Cortex of kidney (tissue), 1 donor: ENCODE data around the gene C3.
"Not testable (repeated sequence)": the region's sequence is repeated elsewhere in the genome, so short reads cannot be mapped to it uniquely, and the experiment has no call there.

Experiments
- DNase-seq: peaks from one replicate; lab custom pipeline; 2025; lab: John Stamatoyannopoulos, UW

C3 gene

DNA sequence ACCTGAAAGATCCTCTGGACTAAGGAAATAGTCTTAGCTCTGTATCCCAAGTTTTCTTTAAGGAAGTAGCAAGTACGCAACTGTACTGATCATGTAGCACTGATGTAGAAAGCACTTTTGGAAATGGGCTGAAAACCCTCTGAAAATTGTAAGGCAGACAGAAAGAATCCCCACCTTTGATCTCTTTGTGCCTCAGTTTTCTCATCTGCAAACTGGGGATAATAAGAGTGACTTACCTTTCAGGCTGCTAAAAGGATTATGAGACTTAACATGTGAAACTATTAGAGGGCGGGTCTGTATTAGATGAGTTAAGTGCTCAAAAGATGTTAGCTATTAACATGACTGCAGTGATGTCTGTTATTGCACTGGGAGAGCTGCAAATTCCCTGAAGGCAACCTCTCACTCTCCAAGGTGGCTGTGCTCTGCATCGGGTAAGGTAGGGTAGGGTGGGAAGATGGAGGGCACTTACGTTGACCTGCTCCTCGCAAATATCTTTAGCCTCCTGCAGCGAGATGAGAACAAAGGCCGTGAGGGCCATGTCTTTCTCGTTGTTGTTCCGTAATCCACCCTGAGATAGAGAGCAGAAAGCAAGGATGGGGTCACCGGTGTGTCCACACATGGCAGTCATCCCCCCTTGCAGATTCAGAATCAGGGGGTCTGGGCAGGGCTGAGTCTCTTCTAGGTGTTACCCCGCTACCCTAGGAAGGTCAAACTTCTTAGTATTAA, 30.1 kb downstream of the C3 start:
- DNase-seq = no peak

- DNase-seq = no peak
These were observed 33.3 kb downstream of the C3 start for GRCh38 chr19:6687114-6687513.

- DNase-seq = no peak
These were observed 33.8 kb downstream of the C3 start for GRCh38 chr19:6686628-6686975.

GRCh38 chr19:6685962-6686627, 34.4 kb downstream of the C3 start:
- DNase-seq = no peak

- no peak for DNase-seq
These were observed 35.0 kb downstream of the C3 start for GRCh38 chr19:6685482-6685881.

DNA sequence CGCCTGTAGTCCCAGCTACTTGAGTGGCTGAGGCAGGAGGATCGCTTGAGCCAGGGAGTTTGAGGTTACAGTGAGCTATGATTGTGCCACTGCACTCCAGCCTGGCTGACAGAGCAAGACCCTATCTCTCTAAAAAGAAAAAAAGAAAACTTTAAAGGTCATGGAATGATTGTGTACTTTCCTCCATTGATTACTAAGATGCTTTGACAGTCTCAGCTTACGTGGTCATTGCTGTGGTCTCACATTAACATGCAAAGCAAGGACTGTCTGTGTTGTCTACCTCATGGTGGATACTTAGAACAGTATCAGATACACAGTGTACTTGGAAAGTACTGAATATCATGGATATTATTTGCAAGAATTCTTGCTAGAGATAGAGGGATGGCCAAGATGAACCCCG, 36.5 kb downstream of the C3 start:
- DNase-seq = no peak

DNA sequence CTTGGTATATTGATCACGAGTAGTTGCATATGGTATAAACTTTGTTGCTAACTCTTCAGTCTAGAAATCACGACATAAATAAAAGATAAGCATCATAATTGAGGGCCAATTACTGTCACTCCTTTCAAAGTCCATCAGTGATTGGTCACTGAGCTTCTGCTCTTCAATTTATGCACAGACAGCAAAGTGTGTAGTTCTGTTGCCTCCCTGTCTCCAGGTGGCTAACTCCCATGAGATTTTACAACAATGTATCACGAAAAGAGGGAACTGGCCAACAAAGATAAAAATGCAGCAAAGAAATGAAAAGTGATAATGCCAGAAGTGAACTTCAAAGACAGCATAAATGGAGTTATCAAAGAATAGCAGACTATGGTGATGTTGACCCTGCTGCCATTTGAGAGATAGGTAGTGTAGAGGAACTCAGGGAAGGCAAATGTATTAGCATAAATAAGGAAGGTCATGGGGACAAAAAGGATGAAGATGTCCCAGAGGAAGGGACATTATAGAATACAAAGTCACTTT, 37.8 kb downstream of the C3 start:
- no peak for DNase-seq

GRCh38 chr19:6680141-6680540, 40.3 kb downstream of the C3 start:
- no peak for DNase-seq

DNA sequence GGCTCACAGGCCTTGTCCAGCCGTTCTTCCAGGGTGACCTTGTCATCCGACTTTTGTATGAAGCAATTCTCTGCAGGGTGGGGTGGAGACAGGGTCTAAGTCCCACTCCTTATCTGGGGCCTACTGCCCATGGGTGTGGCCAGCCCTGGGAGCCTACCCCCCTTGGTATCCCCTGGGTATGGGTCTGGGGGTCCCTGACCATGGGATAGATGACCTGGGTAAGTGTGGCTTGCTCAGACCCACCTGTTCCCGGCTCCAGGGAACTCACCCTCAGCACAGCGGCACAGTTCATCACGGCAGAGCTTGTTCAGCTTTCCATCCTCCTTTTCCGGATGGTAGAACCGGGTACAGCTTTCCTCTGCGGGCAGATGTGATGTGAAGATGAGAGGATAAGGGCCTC, 41.3 kb downstream of the C3 start:
- DNase-seq = no peak

DNA sequence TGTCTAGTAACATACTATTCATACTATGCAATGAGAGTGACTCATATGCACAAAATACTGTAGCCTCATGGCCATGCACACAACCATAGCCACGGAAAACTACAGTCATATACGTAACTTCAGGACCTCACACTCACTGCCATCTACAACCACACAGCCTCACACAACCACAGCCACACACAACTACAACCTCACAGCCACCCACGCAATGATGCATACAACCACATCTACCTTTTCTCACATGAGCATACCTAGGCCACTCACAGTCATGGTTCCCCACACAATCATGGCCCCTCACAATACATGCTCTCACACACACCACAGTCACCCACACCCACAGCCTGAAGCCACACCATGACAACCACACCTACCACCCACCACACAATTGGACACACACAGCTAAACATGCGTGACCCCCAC, 41.8 kb downstream of the C3 start:
- no peak for DNase-seq

DNA sequence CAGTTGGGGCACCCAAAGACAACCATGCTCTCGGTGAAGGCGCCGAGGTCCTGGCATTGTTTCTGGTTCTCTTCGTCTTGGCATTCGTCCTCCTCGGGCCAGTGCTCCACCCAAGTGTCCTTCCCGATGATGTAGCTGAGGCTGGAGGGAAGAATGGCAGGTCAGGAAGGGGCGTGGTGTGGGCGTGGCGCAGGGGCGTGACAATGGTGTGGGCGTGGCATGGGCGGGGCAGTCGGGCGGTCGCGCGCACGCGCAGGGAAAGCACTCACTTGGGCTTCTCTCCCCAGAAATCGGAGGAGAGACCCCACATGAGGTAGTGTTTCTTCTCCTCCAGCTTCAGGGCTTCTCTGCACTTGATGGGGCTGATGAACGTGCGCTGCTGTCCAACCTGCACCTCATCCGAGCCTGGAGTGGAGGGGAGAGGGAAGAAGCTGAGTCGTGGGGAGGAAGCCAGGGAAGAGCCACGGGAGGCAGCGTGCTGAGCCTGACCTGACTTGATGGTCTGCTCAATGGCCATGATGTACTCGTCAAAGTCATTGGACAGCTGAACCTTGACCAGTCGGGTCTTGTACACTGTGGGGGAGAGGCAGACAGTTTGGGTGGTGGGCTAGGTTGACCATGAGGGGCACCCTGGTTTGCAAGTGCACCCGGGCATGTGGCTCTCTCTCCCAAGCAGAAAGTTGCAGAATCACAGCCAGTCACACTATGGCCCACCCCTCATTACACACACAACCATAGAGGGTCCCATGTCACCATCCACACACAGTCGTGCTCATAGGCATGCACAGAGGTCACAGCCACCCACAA, 42.4 kb downstream of the C3 start:
- DNase-seq = no peak

DNA sequence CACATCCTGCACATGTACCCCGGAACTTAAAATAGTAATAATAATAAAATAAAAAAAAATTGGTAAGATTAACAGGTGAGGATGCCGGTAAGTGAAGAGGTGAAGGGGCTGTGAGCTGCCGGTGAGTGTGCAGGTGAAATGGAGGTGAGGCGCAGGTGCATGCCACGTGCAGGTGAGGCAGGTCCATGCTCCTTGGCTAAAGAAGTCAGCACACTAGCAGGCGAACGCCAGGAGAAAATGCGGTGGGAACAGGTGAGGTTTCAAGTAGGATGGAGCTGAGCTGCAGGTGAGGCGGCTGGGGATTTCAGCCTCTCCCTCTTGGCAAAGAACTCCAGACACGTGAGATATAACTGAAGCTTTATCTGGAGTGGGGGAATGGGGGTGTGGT, 43.0 kb downstream of the C3 start:
- no peak for DNase-seq

DNA sequence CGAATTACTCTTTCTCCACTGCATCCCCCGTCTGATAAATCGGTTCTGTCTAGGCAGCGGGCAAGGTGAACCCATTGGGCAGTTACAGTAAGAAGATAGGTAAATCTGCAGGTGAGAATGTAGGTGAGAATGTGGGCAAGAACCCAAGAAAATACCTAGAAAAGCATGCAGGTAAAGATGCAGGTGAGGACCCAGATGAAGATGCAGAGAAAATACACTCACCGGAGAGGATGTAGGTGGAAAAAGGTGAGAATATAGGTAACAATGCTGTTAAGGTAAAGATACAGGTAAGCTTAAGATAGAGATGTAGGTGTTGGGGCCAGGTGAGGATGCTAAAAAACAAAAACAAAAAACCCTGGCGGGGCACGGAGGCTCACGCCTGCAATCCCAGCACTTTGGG, 44.2 kb downstream of the C3 start:
- no peak for DNase-seq

- no peak for DNase-seq
These were observed 45.6 kb downstream of the C3 start for GRCh38 chr19:6674868-6675305.

DNA sequence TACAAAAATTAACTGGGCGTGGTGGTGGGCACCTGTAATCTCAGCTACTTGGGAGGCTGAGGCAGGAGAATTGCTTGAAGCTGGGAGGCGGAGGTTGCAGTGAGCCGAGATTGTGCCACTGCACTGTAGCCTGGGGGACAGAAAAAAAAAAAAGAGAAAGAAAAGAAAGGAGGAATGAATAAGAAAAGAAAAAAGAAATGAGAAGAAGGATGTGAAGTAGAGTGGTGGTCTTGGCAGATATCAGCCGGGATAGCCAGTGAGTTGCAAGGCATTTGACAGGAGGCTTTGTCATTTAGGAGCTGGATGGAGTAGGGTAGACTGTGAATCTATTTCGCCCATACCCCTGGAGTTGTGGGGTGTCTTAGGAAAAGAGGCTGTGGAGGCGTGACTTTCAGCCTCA, 46.0 kb downstream of the C3 start:
- not testable (repeated sequence) for DNase-seq

DNA sequence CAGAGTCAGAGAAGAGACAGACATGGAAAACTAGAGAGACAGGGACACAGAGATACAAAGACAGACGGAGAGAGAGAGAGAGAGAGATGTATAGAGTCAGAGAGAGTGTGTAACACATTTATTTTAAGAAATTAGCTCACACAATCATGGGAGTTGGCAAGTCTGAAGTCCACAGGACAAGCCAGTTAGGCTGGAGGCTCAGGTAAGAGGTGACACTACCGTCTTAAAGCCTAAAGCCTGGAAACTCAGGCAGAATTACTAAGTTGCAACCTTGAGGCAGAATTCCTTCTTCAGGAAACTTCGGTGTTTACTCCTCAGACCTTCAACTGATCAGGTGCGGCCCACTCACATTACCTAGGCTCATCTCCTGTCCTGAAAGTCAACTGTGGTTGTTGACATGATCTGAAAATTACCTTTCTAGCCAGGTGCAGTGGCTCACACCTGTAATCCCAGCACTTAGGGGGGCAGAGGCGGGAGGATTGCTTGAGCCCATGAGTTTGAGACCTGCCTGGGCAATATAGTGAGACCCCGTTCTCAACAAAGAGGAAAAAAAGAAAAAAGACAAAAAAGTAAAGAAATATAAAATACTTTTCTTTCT, 47.7 kb downstream of the C3 start:
- no peak for DNase-seq

DNA sequence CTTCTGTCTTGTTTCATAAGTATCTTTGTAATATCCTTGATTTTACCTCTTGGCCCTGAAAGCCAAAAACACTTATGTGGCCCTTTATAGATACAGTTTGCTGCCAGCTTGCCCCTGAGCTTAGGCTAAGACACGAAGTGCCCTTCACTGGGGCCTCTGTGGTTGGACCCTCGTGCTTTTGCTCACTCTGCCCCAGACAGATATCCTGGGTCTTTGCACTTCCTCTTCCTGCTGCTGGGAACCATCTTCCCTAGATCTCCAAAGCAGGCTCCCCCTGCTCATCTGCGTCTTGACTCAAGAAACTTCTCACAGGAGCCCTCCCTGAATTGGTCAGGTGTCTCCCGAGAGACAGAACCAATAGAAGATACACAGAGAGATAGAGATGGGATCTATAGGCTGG, 48.5 kb downstream of the C3 start:
- no peak for DNase-seq

DNA sequence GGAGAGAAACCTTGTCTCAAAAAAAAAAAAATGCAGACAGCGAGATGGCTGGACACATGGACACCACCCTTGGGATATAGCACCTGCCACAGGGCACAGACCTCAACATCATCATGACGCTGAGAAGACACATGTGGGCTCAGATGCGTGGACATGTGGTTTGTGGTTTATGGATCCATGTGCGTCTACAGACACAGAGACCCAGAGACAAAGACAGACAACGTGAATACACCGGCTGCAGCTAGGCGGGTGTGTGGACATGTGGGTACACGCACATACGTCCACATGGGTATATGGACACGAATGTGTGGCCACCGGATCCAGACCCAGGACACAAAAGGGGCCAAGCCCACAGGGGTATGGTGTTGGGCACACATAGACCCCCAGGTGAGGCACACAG, 51.8 kb downstream of the C3 start:
- no peak for DNase-seq

DNA sequence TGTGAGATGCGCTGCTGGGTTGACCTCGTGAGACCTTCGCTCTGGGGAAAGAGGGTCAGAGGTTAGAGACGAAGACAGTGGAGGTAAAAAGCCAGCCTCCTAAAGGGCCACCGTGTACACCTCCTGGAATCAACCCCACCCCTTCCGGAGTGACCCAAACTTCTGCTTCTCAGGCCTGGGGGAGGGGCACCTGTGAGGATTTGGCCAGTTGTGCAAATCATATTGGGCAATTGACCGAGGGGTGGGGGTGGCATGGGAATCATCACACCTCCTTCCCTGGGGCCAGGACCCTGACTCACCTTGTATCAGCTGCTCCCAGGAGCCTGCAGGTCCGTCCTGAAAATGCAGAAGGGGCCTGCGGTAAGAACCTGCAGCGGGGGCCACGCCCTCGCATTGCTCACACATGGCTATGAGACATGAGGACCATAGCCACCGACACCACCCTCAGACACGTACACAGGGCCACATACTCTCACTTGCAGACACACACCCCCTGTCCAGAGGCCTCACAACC, 53.3 kb downstream of the C3 start:
- no peak for DNase-seq

DNA sequence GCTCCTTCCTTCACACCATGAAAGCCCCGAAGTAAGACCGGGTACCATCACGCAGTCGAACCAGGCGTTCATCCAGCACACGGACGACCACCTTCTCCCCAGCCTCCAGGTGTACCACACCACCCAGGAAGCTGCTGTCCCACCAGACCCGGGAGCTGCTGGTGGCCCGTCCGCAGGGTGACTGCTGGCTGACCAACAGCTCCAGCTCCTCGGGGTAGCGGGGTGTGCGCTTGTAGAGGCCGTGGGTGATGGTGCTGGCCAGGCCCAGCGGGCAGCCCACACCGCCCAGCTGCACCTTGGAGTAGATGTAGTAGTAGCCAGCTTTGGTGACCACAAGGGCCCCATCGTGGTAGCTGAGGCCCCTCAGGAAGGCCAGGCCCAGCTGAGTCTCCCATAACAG, 55.5 kb downstream of the C3 start:
- DNase-seq = no peak

- DNase-seq = no peak
These were observed 56.9 kb downstream of the C3 start for GRCh38 chr19:6663236-6664201.
